ENCODE data around the gene PDGFD. TPM values are rescaled to one million over a fixed set of nuclear protein-coding genes. Genes with fewer than 3 reads are reported as not detected.

Gene PDGFD
- total and polyA plus RNA-seq, 2 experiments from 2014 or later = 100 to 105 TPM

- peak in 1 of 2 donors; percentile 52 for DNase-seq (ENCODE audit: low read depth in 1 of 2, low spot score in 1 of 2)
- H3K27ac ChIP-seq = no peak overlapping the region
- no peak overlapping the region for H3K4me3 ChIP-seq
- H3K27me3 ChIP-seq = no peaks in the 10 kb centered on the region
- TF ChIP-seq CTCF (IDR thresholded peaks at IDR 0.05; ENCODE audit: low read depth, low read length) = no peak
- H3K36me3 ChIP-seq = no peaks in the 10 kb centered on the region
- H3K9me3 ChIP-seq (ENCODE audit: low read depth) = no peaks in the 10 kb centered on the region
- H3K4me1 ChIP-seq (ENCODE audit: low read depth) = no peaks in the 10 kb centered on the region
Observed at GRCh38 chr11:104198576-104198975, 34.6 kb upstream of the PDGFD start.

GRCh38 chr11:104191124-104191523 is 27.2 kb upstream of the PDGFD start:
- no peak overlapping the region for H3K4me3 ChIP-seq
- H3K27ac ChIP-seq = no peak overlapping the region
- peak in 1 of 2 donors; percentile 35 for DNase-seq (ENCODE audit: low read depth in 1 of 2, low spot score in 1 of 2)
- no peaks in the 10 kb centered on the region for H3K9me3 ChIP-seq (ENCODE audit: low read depth)
- no peak for TF ChIP-seq CTCF (IDR thresholded peaks at IDR 0.05; ENCODE audit: low read depth, low read length)
- H3K4me1 ChIP-seq (ENCODE audit: low read depth) = no peaks in the 10 kb centered on the region
- no peaks in the 10 kb centered on the region for H3K36me3 ChIP-seq
- H3K27me3 ChIP-seq = no peaks in the 10 kb centered on the region

- H3K36me3 ChIP-seq = no peaks in the 10 kb centered on the region
Observed at GRCh38 chr11:104183593-104183992, 19.6 kb upstream of the PDGFD start.

GRCh38 chr11:104175769-104176168 is 11.8 kb upstream of the PDGFD start:
- no peak for TF ChIP-seq CTCF (IDR thresholded peaks at IDR 0.05; ENCODE audit: low read depth, low read length)
- Histone ChIP-seq H3K9me3 (ENCODE audit: low read depth) (no peaks in the 10 kb centered on the region), H3K4me3 (no peak overlapping the region), H3K27me3 (no peaks in the 10 kb centered on the region), H3K27ac (no peak overlapping the region), H3K4me1 (ENCODE audit: low read depth) (no peaks in the 10 kb centered on the region), H3K36me3 (no peaks in the 10 kb centered on the region)
- DNase-seq (ENCODE audit: low read depth in 1 of 2, low spot score in 1 of 2) = no peak

More at GRCh38 chr11:104183593-104183992, 19.6 kb upstream of the PDGFD start:
- Histone ChIP-seq H3K27me3 (no peaks in the 10 kb centered on the region), H3K27ac (no peak overlapping the region), H3K4me1 (ENCODE audit: low read depth) (no peaks in the 10 kb centered on the region), H3K4me3 (no peak overlapping the region), H3K9me3 (ENCODE audit: low read depth) (no peaks in the 10 kb centered on the region)
- no peak for DNase-seq (ENCODE audit: low read depth in 1 of 2, low spot score in 1 of 2)
- TF ChIP-seq CTCF (IDR thresholded peaks at IDR 0.05; ENCODE audit: low read depth, low read length) = no peak

GRCh38 chr11:104169091-104169490 is 5.1 kb upstream of the PDGFD start:
- Histone ChIP-seq H3K27me3 (no peaks in the 10 kb centered on the region), H3K36me3 (no peaks in the 10 kb centered on the region), H3K4me3 (no peak overlapping the region), H3K27ac (no peak overlapping the region), H3K9me3 (ENCODE audit: low read depth) (no peaks in the 10 kb centered on the region), H3K4me1 (ENCODE audit: low read depth) (no peaks in the 10 kb centered on the region)
- no peak for DNase-seq (ENCODE audit: low read depth in 1 of 2, low spot score in 1 of 2)
- TF ChIP-seq CTCF (IDR thresholded peaks at IDR 0.05; ENCODE audit: low read depth, low read length) = no peak

GRCh38 chr11:104165014-104165413 is 1.1 kb upstream of the PDGFD start:
- TF ChIP-seq CTCF (IDR thresholded peaks at IDR 0.05; ENCODE audit: low read depth, low read length) = no peak
- H3K4me1 ChIP-seq (ENCODE audit: low read depth) = peaks cover 10% of the 10 kb centered on the region
- no peak overlapping the region for H3K27ac ChIP-seq
- H3K36me3 ChIP-seq = no peaks in the 10 kb centered on the region
- no peak for DNase-seq (ENCODE audit: low read depth in 1 of 2, low spot score in 1 of 2)
- H3K4me3 ChIP-seq = no peak overlapping the region
- H3K27me3 ChIP-seq = no peaks in the 10 kb centered on the region
- no peaks in the 10 kb centered on the region for H3K9me3 ChIP-seq (ENCODE audit: low read depth)

Data from cardiac muscle cell (in vitro differentiated cells and primary cell).